OCI-LY3 (cell line): ENCODE measurements around the gene EFHD1.
"Not testable (repeated sequence)": the region's sequence is repeated elsewhere in the genome, so short reads cannot be mapped to it uniquely, and the experiment has no call there.

Experiments used
- H2AFZ ChIP-seq: fragments of 200-600, 300-600 bp; shearing (Covaris generic); 2 replicates; pipeline ENCODE4 v1.6.0; 2014; ENCODE audit warnings: antibody characterized with exemption, low read depth, low read length
- H3K27ac ChIP-seq: fragments of 200-600, 300-600 bp; sonication (generic); 2 replicates; pipeline ENCODE4 v1.5.1; 2014; ENCODE audit warnings: mild to moderate bottlenecking, low read length, moderate library complexity, mixed read lengths
- H3K27me3 ChIP-seq: fragments of 200-600, 300-600 bp; sonication (generic); 2 replicates; pipeline ENCODE4 v1.6.1; 2014; ENCODE audit warnings: low read depth, low read length, mixed read lengths
- H3K36me3 ChIP-seq: fragments of 200-600, 300-600 bp; sonication (generic); replicated peaks from 2 replicates; pipeline ENCODE3; 2014; ENCODE audit warnings: low read depth, low read length, mixed read lengths
- H3K4me1 ChIP-seq: fragments of 300-600, 200-600 bp; sonication (generic); 2 replicates; pipeline ENCODE4 v1.6.1; 2014; ENCODE audit warnings: low read length, mixed read lengths
- H3K4me2 ChIP-seq: fragments of 200-600, 300-600 bp; sonication (generic); 2 replicates; pipeline ENCODE4 v1.6.1; 2014; ENCODE audit warnings: low read length, mixed read lengths
- H3K4me3 ChIP-seq: fragments of 300-600, 200-600 bp; sonication (generic); 2 replicates; pipeline ENCODE4 v1.5.1; 2014; ENCODE audit warnings: antibody characterized with exemption, mild to moderate bottlenecking, low read length, moderate library complexity
- H3K79me2 ChIP-seq: fragments of 300-600, 200-600 bp; shearing (Covaris generic); 2 replicates; pipeline ENCODE4 v1.6.1; 2014; ENCODE audit warnings: mild to moderate bottlenecking, low read length, mixed read lengths
- H3K9ac ChIP-seq: fragments of 300-600, 200-600 bp; shearing (Covaris generic); 2 replicates; pipeline ENCODE4 v1.6.0; 2014; ENCODE audit warnings: mild to moderate bottlenecking, low read length, moderate library complexity
- H3K9me3 ChIP-seq: fragments of 200-600, 300-600 bp; shearing (Covaris generic); 2 replicates; pipeline ENCODE4 v1.6.1; 2014; ENCODE audit warnings: low read length, mixed read lengths; ENCODE audit not compliant: insufficient read depth
- H4K20me1 ChIP-seq: fragments of 200-600, 300-600 bp; sonication (generic); 2 replicates; pipeline ENCODE4 v1.6.1; 2016; ENCODE audit warnings: low read length, mixed read lengths; ENCODE audit not compliant: insufficient read depth
- CTCF ChIP-seq: fragments of 200-600, 300-600 bp; sonication (generic); IDR thresholded peaks from 2 replicates; pipeline ENCODE4 v1.5.1; 2014; ENCODE audit warnings: antibody characterized with exemption, low read length, low read depth
- EZH2phosphoT487 ChIP-seq: fragments of 200-600 bp; shearing (Covaris generic); IDR thresholded peaks from 2 replicates; pipeline ENCODE4 v1.6.1; 2018; ENCODE audit warnings: antibody characterized with exemption, mixed run types, low read depth

The EFHD1 gene

DNA sequence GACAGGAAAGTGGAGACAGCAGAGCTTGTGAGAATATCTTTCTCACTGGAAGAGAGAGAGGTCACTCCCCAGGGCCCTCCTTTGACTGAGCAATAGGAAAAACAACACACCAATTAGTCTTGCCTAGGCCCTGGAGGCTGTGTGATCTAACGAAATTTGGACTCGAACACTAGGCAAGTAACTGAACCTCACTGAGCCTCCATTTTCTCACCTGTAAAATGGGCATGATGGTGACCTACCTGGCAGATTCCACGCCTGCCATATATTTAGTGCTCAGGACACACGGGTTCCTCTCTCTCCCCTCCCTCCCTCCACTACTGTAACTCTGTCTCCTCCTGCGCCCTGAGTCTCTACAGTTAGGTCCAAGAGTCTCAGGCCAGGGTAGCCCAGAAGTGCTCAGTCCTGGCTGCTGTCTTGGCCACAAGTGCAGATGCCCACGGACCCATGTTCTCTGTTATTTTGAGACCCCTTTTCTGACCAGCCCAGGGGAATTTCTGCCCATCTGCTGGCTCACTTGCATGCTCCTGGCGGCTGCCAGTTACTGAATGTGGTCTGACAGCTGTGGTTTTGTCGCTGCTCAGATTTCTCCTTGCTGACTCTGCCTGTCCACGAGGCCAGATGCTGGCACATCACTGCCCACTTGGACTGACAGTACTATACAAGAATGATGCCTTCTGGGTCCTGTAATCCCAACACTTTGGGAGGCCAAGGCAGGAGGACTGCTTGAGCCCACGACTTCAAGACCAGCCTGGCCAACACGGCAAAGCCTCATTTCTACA is 54.2 kb downstream of the EFHD1 start:
- no peaks in the 10 kb centered on the region for H3K27me3 ChIP-seq
- H3K4me3 ChIP-seq, result no peak overlapping the region
- H3K9ac ChIP-seq, result no peak overlapping the region
- no peak overlapping the region for H3K4me2 ChIP-seq
- H4K20me1 ChIP-seq, result no peaks in the 10 kb centered on the region
- no peaks in the 10 kb centered on the region for H3K4me1 ChIP-seq
- no peaks in the 10 kb centered on the region for H3K9me3 ChIP-seq
- H3K36me3 ChIP-seq, result no peaks in the 10 kb centered on the region
- no peak overlapping the region for H2AFZ ChIP-seq
- TF ChIP-seq EZH2phosphoT487 (no peak), CTCF (no peak)
- no peaks in the 10 kb centered on the region for H3K79me2 ChIP-seq
- no peak overlapping the region for H3K27ac ChIP-seq

GRCh38 chr2:232688201-232688600 is 54.8 kb downstream of the EFHD1 start:
- Histone ChIP-seq H4K20me1 (no peaks in the 10 kb centered on the region), H3K4me1 (no peaks in the 10 kb centered on the region), H3K9ac (no peak overlapping the region), H3K27ac (no peak overlapping the region), H3K79me2 (no peaks in the 10 kb centered on the region), H3K4me2 (no peak overlapping the region), H3K9me3 (no peaks in the 10 kb centered on the region), H2AFZ (no peak overlapping the region), H3K36me3 (no peaks in the 10 kb centered on the region), H3K4me3 (no peak overlapping the region), H3K27me3 (no peaks in the 10 kb centered on the region)
- TF ChIP-seq CTCF (no peak), EZH2phosphoT487 (no peak)

DNA sequence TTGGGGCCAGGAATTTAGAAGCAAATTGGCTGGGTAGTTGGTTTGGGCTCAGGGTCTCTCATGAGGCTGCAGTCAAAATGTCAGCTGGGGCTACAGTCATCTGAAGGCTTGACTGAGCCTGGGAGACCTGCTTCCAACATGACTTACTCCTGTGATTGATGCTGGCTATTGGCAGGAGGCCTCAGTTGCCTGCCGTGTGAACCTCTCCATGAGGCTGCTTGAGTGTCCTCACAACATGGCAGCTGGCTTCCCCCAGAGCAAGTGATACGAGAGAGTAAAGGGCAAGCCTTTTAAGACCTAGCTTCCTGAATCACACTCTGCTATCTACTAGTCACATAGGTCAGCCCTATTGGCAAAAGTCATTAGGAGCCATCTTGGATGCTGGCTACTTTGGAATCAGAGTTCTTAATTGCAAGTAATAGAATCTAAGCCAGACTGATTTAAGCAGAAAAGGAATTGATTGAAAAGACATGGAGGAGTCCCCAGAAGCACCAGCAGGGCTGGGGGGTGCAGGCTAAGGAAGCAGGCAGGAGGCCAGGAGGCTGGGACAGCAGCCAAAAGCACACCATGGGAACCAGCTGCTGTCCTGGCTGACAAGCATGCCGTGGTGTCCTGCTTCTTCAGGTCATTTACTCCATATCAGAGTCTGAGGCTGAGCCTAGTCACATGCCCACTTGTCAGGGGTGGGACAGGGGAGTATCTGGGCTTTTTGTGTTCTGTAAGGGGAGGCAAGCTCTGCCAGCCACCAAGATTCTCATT is 55.9 kb downstream of the EFHD1 start:
- TF ChIP-seq EZH2phosphoT487 (no peak), CTCF (no peak)
- no peaks in the 10 kb centered on the region for H3K27me3 ChIP-seq
- H3K4me1 ChIP-seq, result no peaks in the 10 kb centered on the region
- no peak overlapping the region for H3K4me3 ChIP-seq
- H3K79me2 ChIP-seq, result no peaks in the 10 kb centered on the region
- H4K20me1 ChIP-seq, result no peaks in the 10 kb centered on the region
- H3K36me3 ChIP-seq, result no peaks in the 10 kb centered on the region
- H3K27ac ChIP-seq, result no peak overlapping the region
- no peaks in the 10 kb centered on the region for H3K9me3 ChIP-seq
- H3K9ac ChIP-seq, result no peak overlapping the region
- peak overlapping the region; percentile 6; the same call in 1 of the 2 replicates for H2AFZ ChIP-seq
- no peak overlapping the region for H3K4me2 ChIP-seq

DNA sequence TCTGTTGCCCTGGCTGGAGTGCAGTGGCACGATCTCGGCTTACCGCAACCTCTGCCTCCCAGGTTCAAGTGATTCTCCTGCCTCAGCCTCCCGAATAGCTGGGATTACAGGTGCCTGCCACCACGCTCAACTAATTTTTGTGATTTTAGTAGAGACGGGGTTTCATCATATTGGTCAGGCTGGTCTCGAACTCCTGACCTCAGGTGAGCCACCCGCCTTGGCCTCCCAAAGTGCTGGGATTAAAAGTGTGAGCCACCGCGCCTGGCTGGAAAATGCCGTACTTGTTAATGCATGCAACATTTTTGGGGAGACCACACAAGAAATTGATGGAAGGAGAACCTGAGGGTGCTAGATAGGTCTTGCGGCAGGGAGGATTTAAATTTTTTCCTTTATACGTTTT is 57.7 kb downstream of the EFHD1 start:
- not testable (repeated sequence) for H4K20me1 ChIP-seq, H3K79me2 ChIP-seq, H3K27ac ChIP-seq, H2AFZ ChIP-seq, H3K4me2 ChIP-seq, H3K9ac ChIP-seq, H3K27me3 ChIP-seq, H3K9me3 ChIP-seq, H3K4me1 ChIP-seq, H3K36me3 ChIP-seq, H3K4me3 ChIP-seq
